Endothelial cell of umbilical vein (primary cell): ENCODE results near the gene NDUFAF2. TPM values are rescaled to one million over a fixed set of nuclear protein-coding genes. Genes with fewer than 3 reads are reported as not detected.

Source experiments
- BruUV-seq: library from RNA; stranded (reverse); fragments of 400-500 nt; replicated peaks from 2 replicates; lab custom pipeline; 2021; lab: Mats Ljungman, UMichigan
- CTCF ChIA-PET: fragments of 300-600, 350-600 bp; sonication (Branson Sonifier 250); formaldehyde crosslinking; loops from one replicate; lab custom pipeline; 2021; ENCODE audit warnings: antibody characterized with exemption, inconsistent platforms; lab: Charles Lee
- POLR2A ChIA-PET: fragments of 300-600, 350-600 bp; sonication (Branson Sonifier 250); formaldehyde crosslinking; loops from one replicate; lab custom pipeline; 2021; ENCODE audit warnings: antibody characterized with exemption, inconsistent platforms; lab: Charles Lee
- DNase-seq: peaks from one replicate; pipeline ENCODE4 v3.0.0-alpha.2; 2011; ENCODE audit warnings: low read depth, low spot score
- FAIRE-seq: peaks from 2 replicates; lab custom pipeline; 2011; peaks lifted over from hg19 to GRCh38; lab: Jason Lieb, UNC
- H2AFZ ChIP-seq: 2 replicates; pipeline ENCODE4 v1.6.0; 2012; ENCODE audit warnings: low read depth, low read length, control low read depth, inconsistent platforms
- H3K27ac ChIP-seq: 2 replicates; pipeline ENCODE4 v1.5.1; 2011; ENCODE audit warnings: low read depth, mild to moderate bottlenecking, control low read depth, low read length, moderate library complexity; ENCODE audit not compliant: insufficient read depth
- H3K27me3 ChIP-seq, 2 experiments: 2 replicates each; pipeline versions ENCODE4 v1.6.0 to v1.6.1; 2011; ENCODE audit warnings: low read length in 2 of 2, mixed read lengths in 1 of 2; ENCODE audit not compliant: control insufficient read depth in 2 of 2, insufficient read depth in 2 of 2
- H3K36me3 ChIP-seq, 2 experiments: 2 replicates in 1 of 2; 3 replicates in 1 of 2; pipeline ENCODE4 v1.5.1; 2011; ENCODE audit warnings: low read length in 2 of 2, mild to moderate bottlenecking in 1 of 2, moderate library complexity in 1 of 2; ENCODE audit not compliant: control insufficient read depth in 2 of 2, insufficient read depth in 2 of 2; ENCODE audit errors: extremely low read depth in 1 of 2
- H3K4me1 ChIP-seq: 3 replicates; pipeline ENCODE4 v1.5.1; 2011; ENCODE audit warnings: mild to moderate bottlenecking, low read length; ENCODE audit not compliant: control insufficient read depth, insufficient read depth; ENCODE audit errors: extremely low read depth
- H3K4me2 ChIP-seq: 2 replicates; pipeline ENCODE4 v1.6.1; 2011; ENCODE audit warnings: low read length, control low read depth, mixed read lengths; ENCODE audit not compliant: insufficient read depth
- H3K4me3 ChIP-seq, 3 experiments: fragments of 200-600 bp in 1 of 3; sonication (generic), shearing (Covaris generic) in 1 of 3; replicated peaks in 1 of 3; 2 replicates each; pipeline ENCODE4 v1.5.1; 2011 to 2016; ENCODE audit warnings: control low read depth in 3 of 3, low read length in 3 of 3, mild to moderate bottlenecking in 2 of 3, inconsistent platforms in 1 of 3, low read depth in 1 of 3, moderate library complexity in 1 of 3; ENCODE audit not compliant: insufficient read depth in 1 of 3
- H3K79me2 ChIP-seq: 2 replicates; pipeline ENCODE4 v1.6.0; 2012; ENCODE audit warnings: low read length, inconsistent platforms; ENCODE audit not compliant: control insufficient read depth, insufficient read depth
- H3K9ac ChIP-seq: replicated peaks from 2 replicates; pipeline ENCODE3; 2011; ENCODE audit warnings: low read length, control low read depth; ENCODE audit not compliant: insufficient read depth; ENCODE audit errors: extremely low read depth
- H3K9me1 ChIP-seq: replicated peaks from 3 replicates; pipeline ENCODE4 v1.6.0; 2011; ENCODE audit warnings: mild to moderate bottlenecking, low read length; ENCODE audit not compliant: control insufficient read depth, insufficient read depth; ENCODE audit errors: extremely low read depth
- H3K9me3 ChIP-seq: replicated peaks from 2 replicates; pipeline ENCODE4 v1.5.1; 2012; ENCODE audit warnings: low read length, inconsistent platforms; ENCODE audit not compliant: control insufficient read depth, insufficient read depth
- H4K20me1 ChIP-seq: replicated peaks from 2 replicates; pipeline ENCODE3; 2011; ENCODE audit warnings: mild to moderate bottlenecking, low read length; ENCODE audit not compliant: control insufficient read depth, insufficient read depth; ENCODE audit errors: extremely low read depth
- CTCF ChIP-seq, 2 donors: IDR thresholded peaks; 1 replicate in 1 of 2; 2 replicates in 1 of 2; pipeline ENCODE4 v1.5.1; 2011; ENCODE audit warnings: low read length in 2 of 2, mild to moderate bottlenecking in 2 of 2, moderate library complexity in 2 of 2, control low read depth in 1 of 2, inconsistent platforms in 1 of 2, low read depth in 1 of 2; ENCODE audit not compliant: insufficient read depth in 1 of 2; ENCODE audit errors: extremely low read depth in 1 of 2
- EZH2 ChIP-seq: IDR thresholded peaks from 2 replicates; pipeline ENCODE4 v1.6.1; 2012; ENCODE audit warnings: borderline replicate concordance, low read depth, mild to moderate bottlenecking, moderate library complexity, low read length, inconsistent platforms; ENCODE audit not compliant: severe bottlenecking
- FOS ChIP-seq: IDR thresholded peaks from 2 replicates; pipeline ENCODE4 v1.6.1; 2011; ENCODE audit warnings: mild to moderate bottlenecking, low read length, moderate library complexity, borderline replicate concordance; ENCODE audit not compliant: insufficient read depth
- GATA2 ChIP-seq: IDR thresholded peaks from 2 replicates; pipeline ENCODE4 v1.7.0; 2011; ENCODE audit warnings: low read depth, mild to moderate bottlenecking, moderate library complexity, mixed read lengths, low read length; ENCODE audit not compliant: insufficient read length, insufficient read depth
- JUN ChIP-seq: IDR thresholded peaks from 2 replicates; pipeline ENCODE4 v1.6.1; 2011; ENCODE audit warnings: borderline replicate concordance, low read depth; ENCODE audit not compliant: insufficient read length, insufficient read depth
- MAX ChIP-seq: IDR thresholded peaks from 2 replicates; pipeline ENCODE4 v1.6.1; 2011; ENCODE audit not compliant: insufficient read depth, insufficient read length
- MYC ChIP-seq: IDR thresholded peaks from one replicate; pipeline ENCODE4 v1.6.1; 2011; ENCODE audit warnings: mild to moderate bottlenecking, low read depth, low read length
- POLR2A ChIP-seq: IDR thresholded peaks from 2 replicates; pipeline ENCODE4 v1.6.1; 2012; ENCODE audit warnings: low read depth, mild to moderate bottlenecking, control low read depth, low read length
- POLR2AphosphoS5 ChIP-seq: IDR thresholded peaks from 2 replicates; pipeline ENCODE4 v1.6.1; 2012; ENCODE audit warnings: low read depth, mild to moderate bottlenecking, control low read depth, low read length, moderate library complexity; ENCODE audit not compliant: insufficient read depth
- dilution Hi-C: fragments of 300-500 bp; cut with MboI; formaldehyde crosslinking; loops from one replicate; pipeline ENCODE4 v1.15.0; 2019; ENCODE audit warnings: low sequenced_read_pairs; ENCODE audit not compliant: extremely low pct_ligation_motif_present
- intact Hi-C: fragments of 100-400 bp; cut with micrococcal nuclease; formaldehyde crosslinking; loops from one replicate; pipeline ENCODE4 v1.10.0; 2022
- polyA plus RNA-seq, 4 experiments: library from polyadenylated mRNA; depleted of rRNA in 3 of 4; stranded (reverse) in 3 of 4; unstranded in 1 of 4; fragments of >200 nt; gene quantifications; 2 replicates each; pipeline versions ENCODE4 v1.2.1 to v1.2.3, GENCODE V29; 2011 to 2012; ENCODE audit warnings: missing spikeins in 1 of 4
- total RNA-seq: library from RNA; stranded (reverse); gene quantifications from 2 replicates; pipeline ENCODE4 v1.2.3, GENCODE V29; 2021

The NDUFAF2 gene
- total and polyA plus RNA-seq, 2 donors (not counting 3 experiments of a cell fraction or from before 2014, with no cell fraction given), result 10.7 to 39.9 TPM

GRCh38 chr5:61020415-61020814, 75.4 kb downstream of the NDUFAF2 start:
- TF ChIP-seq GATA2 (no peak), POLR2AphosphoS5 (no peak), CTCF (IDR thresholded peaks at IDR 0.05; ENCODE audit: extremely low read depth in 1 of 2, insufficient read depth in 1 of 2, low read depth in 1 of 2, low read length in 2 of 2) (no peak), JUN (no peak), MYC (no peak), POLR2A (no peak), MAX (no peak), EZH2 (no peak), FOS (no peak)
- H3K27ac ChIP-seq, result no peak overlapping the region
- peaks cover 9% of the 10 kb centered on the region for H3K4me1 ChIP-seq
- H3K79me2 ChIP-seq, result peaks cover 6% of the 10 kb centered on the region
- no peaks in the 10 kb centered on the region for H3K36me3 ChIP-seq
- H3K9me1 ChIP-seq, result no peaks in the 10 kb centered on the region
- BruUV-seq, result no TSS peak
- H3K27me3 ChIP-seq, result no peaks in the 10 kb centered on the region
- H4K20me1 ChIP-seq, result no peaks in the 10 kb centered on the region
- no peak for FAIRE-seq
- DNase-seq, result no peak
- no peak overlapping the region for H3K4me2 ChIP-seq
- dilution Hi-C loops, result no loop called here
- no peaks in the 10 kb centered on the region for H3K9me3 ChIP-seq
- H3K9ac ChIP-seq, result no peak overlapping the region
- no peak overlapping the region for H3K4me3 ChIP-seq
- no peak overlapping the region for H2AFZ ChIP-seq
- ChIA-PET POLR2A (no interaction called here), CTCF (interaction anchor here (1.0 to 1.9 kb wide), 3 partner anchors 10 to 62 kb away, joined by 3 to 8 read pairs (median 4); no protein-coding TSS in a partner anchor)
- intact Hi-C loops, result no loop called here
